HG03196 (cell line): ENCODE data around the gene L3MBTL2.

Source experiments
- ATAC-seq: cut with Tn5 transposase; IDR thresholded peaks from one replicate; pipeline ENCODE4 v1.9.1; 2021; ENCODE audit not compliant: unreplicated experiment

The L3MBTL2 gene

DNA sequence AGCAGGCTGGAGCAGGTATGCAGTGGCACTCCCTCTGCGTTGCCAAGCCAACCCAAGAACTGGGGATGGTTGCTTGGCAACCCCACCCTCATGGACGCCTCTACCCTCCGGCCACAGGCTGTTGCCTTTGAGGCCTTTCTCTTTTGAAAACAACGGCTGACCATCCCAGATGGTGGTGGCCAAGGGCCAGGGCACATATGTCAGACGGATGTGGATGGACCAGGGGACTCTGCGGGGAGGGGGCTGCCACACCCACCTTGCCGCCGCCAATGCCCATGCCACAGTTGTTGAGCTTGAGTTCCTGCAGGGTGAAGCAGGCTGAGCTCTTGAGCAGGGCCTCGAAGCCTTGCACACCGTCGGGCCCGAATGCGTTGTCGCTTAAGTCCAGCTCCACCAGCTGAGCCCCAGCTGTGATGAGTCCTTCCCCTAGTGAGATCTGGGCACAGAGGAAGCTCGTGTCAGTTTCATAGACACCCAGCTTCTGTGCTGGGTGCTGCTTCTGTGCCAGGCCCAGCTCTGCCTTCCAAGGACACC, 59.4 kb downstream of the L3MBTL2 start:
- ATAC-seq: no peak

DNA sequence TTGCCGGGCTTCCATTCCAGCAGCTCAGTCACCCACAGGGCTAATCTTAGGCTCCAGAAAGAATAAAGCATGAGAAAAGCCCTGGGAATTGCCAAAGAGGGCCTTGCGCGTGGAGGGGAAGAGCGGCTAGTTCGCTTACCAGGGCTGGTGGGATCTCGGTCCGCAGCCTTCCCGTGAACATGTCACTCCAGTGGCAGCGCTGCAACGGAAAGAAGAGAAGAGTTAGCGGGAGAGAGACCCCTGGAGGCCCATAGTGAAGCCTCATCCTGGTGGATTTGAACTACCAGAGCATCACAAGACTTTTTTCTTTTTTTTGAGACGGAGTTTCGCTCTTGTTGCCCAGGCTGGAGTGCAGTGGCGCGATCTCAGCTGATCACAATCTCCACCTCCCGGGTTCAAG, 62.8 kb downstream of the L3MBTL2 start:
- ATAC-seq: no peak

DNA sequence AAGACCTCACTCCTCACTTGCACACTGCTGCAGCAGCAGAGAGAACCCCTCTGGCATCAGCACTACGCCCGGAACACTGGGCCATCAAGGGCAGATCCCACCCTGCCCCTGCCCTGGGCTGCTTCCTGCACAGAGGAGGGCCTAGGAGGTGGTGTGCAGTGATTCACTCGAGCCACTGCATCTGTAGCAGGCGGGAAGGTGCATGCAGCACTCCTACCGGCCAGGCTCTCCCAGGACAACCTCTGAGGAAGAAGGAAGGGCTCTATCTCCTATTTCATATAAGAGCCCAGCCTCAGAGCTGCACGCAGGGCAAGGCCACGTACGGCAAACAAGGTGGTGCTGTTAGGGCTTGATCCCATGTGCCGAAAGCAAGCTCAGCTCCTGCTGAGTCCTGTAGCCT, 66.7 kb downstream of the L3MBTL2 start:
- ATAC-seq: no peak

DNA sequence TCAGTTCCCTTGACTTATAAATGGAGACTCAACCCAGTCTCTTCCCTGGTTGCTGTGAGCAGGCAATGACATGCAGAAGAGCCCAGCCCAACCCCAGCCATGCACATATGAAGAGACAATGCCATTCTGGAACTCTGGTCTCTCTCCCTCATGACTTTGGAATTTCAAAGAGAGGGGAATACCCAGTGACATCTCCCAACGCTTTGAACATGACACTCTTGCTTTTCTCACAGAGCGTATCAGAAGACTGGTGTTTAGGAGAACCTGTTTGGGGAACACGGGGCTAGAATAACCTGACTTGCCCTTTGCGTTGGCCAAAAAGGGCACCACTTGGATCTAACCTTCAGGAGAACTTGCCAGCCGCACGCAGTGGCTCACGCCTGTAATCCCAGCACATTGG, 68.0 kb downstream of the L3MBTL2 start:
- no peak for ATAC-seq

DNA sequence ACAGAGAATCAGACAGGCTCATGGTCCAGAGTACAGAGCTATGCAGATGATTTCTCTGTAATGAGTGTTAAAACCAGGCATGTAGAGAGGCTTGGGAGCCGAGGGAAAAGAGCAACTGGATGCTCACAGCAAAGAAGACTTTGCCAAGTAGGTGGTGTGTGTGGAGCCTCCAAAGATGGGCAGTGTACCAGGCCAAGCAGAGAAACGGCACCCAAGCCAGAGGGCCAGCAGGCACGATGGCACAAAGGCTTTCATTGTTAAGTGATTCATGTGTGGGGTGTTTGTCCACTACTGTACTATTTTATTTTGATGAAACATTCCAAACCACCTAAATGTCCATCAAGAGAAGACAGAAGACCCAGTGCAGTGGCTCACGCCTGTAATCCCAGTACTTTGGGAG, 69.7 kb downstream of the L3MBTL2 start:
- ATAC-seq: no peak

DNA sequence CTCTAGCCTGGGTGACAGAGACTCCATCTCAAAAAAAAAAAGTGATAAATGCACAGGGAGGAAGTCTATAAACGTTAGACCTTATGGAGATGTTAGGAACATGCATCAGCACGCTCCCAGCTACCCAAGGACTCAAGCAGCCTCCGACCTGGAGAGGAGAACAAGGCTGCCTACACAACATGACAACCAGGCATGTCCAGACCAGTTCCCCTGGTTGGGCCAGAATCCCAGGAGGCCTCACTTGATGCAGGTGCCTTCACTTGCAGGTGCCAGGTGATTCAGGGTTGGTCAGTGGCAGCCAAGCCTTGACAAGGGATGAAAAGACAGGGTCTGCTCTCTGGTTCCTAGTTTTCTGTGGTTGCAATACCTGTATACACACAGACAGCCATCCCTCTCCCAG, 75.0 kb downstream of the L3MBTL2 start:
- no peak for ATAC-seq

DNA sequence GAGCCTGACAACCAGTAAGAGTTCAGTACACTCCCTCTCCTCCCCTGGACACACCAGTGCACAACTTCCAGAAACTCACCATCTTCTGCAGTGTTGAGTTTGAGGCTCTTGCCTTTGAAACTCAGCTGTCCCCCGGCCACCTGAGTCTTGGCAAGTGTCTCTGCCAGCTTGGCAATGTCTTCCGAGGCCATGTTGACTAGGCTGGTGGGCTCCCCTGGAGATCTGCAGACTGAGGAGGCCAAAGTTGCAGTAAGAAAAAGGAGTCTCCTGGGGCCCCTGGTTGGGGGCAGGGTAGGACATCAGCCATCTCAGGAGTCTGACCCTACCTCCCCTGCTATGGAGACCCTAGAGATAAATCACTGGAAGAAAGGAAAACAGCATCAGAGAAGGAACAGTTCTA, 75.7 kb downstream of the L3MBTL2 start:
- ATAC-seq: no peak
